OCI-LY1 (cell line): ENCODE data around the gene VAMP5.

Experiments used
- EZH2 ChIP-seq: fragments of 200-600 bp; sonication (generic), shearing (Covaris generic); IDR thresholded peaks from 2 replicates; pipeline ENCODE4 v1.8.0; 2017; ENCODE audit warnings: borderline replicate concordance, mixed run types, mild to moderate bottlenecking, antibody characterized with exemption, low read length, moderate library complexity, mixed read lengths
- TF ChIP-seq, protein P1 (sequence below): fragments of 200-600 bp; sonication (generic), shearing (Covaris generic); IDR thresholded peaks from 2 replicates; pipeline ENCODE4 v1.5.1; 2017; ENCODE audit warnings: mild to moderate bottlenecking, antibody characterized with exemption, low read length, moderate library complexity, mixed read lengths

DNA sequence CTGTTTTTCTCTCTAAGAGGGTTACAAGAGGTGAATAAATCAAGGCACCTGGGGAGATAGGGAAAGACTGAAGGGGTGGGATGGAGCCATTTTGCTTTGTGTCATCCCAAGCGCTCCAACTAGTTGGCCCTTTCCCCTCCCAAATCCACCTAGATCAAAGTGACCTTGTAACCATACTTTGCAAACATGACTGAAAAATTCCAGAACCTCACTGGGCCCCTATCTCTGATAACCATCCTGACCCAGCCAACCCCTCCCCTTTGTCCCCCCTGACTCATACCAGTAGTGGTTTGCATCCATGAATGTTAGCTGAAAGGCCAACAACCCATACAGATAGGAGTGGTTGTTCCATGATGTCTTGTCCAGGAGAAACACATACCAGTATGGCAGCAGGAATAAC is 26.1 kb upstream of the VAMP5 start:
- TF ChIP-seq, protein P1, sequence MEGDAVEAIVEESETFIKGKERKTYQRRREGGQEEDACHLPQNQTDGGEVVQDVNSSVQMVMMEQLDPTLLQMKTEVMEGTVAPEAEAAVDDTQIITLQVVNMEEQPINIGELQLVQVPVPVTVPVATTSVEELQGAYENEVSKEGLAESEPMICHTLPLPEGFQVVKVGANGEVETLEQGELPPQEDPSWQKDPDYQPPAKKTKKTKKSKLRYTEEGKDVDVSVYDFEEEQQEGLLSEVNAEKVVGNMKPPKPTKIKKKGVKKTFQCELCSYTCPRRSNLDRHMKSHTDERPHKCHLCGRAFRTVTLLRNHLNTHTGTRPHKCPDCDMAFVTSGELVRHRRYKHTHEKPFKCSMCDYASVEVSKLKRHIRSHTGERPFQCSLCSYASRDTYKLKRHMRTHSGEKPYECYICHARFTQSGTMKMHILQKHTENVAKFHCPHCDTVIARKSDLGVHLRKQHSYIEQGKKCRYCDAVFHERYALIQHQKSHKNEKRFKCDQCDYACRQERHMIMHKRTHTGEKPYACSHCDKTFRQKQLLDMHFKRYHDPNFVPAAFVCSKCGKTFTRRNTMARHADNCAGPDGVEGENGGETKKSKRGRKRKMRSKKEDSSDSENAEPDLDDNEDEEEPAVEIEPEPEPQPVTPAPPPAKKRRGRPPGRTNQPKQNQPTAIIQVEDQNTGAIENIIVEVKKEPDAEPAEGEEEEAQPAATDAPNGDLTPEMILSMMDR: no peak
- TF ChIP-seq EZH2: no peak
